Skeletal muscle tissue (tissue), 4 donors: ENCODE measurements around the gene DCP2. TPM values are rescaled to one million over a fixed set of nuclear protein-coding genes. Genes with fewer than 3 reads are reported as not detected.
A peak's percentile ranks its signal among the peaks of the same experiment; 100 is the strongest.

Experiments
- H3K27ac ChIP-seq: one replicate; pipeline ENCODE4 v1.7.0; 2013; ENCODE audit warnings: mild to moderate bottlenecking, low read depth, low read length, inconsistent platforms
- H3K27me3 ChIP-seq, 3 donors: one replicate each; pipeline ENCODE4 v1.7.0; 2013; ENCODE audit warnings: low read length in 3 of 3; ENCODE audit not compliant: control insufficient read depth in 3 of 3, insufficient read depth in 3 of 3
- H3K36me3 ChIP-seq, 3 donors: one replicate each; pipeline ENCODE4 v1.7.0; 2013; ENCODE audit warnings: low read length in 3 of 3; ENCODE audit not compliant: control insufficient read depth in 3 of 3, insufficient read depth in 3 of 3
- H3K4me1 ChIP-seq, 3 donors: one replicate each; pipeline ENCODE4 v1.7.0; 2013; ENCODE audit warnings: low read length in 3 of 3, mild to moderate bottlenecking in 3 of 3; ENCODE audit not compliant: control insufficient read depth in 3 of 3, insufficient read depth in 3 of 3
- H3K4me3 ChIP-seq, 3 donors: one replicate each; pipeline ENCODE4 v1.7.0; 2013; ENCODE audit warnings: low read length in 3 of 3
- H3K9ac ChIP-seq, 3 donors: one replicate each; pipeline ENCODE4 v1.7.0; 2013; ENCODE audit warnings: low read length in 3 of 3, mild to moderate bottlenecking in 3 of 3, moderate library complexity in 2 of 3, low read depth in 1 of 3
- H3K9me3 ChIP-seq, 3 donors: one replicate each; pipeline ENCODE4 v1.7.0; 2013; ENCODE audit warnings: low read length in 3 of 3; ENCODE audit not compliant: control insufficient read depth in 3 of 3
- total RNA-seq: library from RNA; depleted of rRNA; stranded (reverse); fragments of >200 nt; gene quantifications from one replicate; pipeline ENCODE4 v1.2.3, GENCODE V29; 2014
- donor health status: Osteomylitis.

The DCP2 gene
- total RNA-seq, 1 donor from 2014 or later = 48.5 TPM

DNA sequence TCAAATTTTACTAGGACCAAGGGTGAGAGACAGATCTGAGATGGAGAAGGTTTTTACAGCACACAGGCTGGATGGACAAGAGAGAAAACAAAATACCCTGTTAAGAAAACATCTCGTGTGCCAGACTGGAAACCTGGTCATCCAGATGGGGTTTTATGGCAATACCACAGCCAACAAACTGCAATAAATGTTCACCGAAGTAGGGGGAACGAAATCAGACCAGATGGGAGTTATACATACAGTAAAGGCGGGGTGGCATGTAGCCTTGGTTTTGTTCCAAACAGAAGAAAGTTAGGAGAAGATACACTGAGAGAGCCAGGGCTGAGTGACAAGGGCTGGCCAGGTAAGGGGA lies 63.3 kb downstream of the DCP2 start:
- Histone ChIP-seq H3K27me3 (no peaks in the 10 kb centered on the region), H3K27ac (no peak overlapping the region), H3K9ac (no peak overlapping the region), H3K9me3 (no peaks in the 10 kb centered on the region), H3K36me3 (peaks cover 0 to 10% (median 0%) of the 10 kb centered on the region in 3 donors), H3K4me1 (peaks cover 0 to 13% (median 8%) of the 10 kb centered on the region in 3 donors), H3K4me3 (no peak overlapping the region)

DNA sequence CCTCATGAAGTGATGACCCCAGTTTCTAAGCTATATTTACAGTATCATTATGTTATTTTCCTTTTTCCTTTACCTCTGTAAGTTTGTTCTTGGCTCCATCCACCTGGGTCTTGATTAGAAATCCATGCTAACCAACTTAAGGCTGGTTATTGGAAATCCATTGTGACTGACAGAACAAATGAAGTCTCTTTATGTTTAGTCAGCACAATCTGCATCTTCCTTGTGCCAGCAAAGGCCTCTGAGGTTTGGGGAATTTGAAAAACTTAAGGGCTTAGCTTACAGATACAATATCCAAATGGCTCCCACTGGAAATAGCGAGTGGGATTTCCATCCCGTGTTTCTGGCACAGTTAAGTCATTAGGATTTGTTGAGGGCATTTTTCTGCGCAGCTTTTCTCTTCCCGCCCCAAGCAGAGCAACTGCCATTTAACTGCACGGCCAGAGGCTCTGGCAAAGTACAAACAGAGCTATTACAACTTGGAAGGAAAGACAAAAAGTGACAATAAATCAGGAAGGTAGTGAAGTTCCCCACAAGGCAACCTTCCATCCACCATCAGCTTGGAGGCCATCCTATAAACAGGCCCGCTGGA lies 64.2 kb downstream of the DCP2 start:
- Histone ChIP-seq H3K9ac (no peak overlapping the region), H3K9me3 (no peaks in the 10 kb centered on the region), H3K27ac (no peak overlapping the region), H3K36me3 (peaks cover 0 to 10% (median 0%) of the 10 kb centered on the region in 3 donors), H3K4me1 (peaks cover 0 to 13% (median 8%) of the 10 kb centered on the region in 3 donors), H3K27me3 (no peaks in the 10 kb centered on the region), H3K4me3 (no peak overlapping the region)

DNA sequence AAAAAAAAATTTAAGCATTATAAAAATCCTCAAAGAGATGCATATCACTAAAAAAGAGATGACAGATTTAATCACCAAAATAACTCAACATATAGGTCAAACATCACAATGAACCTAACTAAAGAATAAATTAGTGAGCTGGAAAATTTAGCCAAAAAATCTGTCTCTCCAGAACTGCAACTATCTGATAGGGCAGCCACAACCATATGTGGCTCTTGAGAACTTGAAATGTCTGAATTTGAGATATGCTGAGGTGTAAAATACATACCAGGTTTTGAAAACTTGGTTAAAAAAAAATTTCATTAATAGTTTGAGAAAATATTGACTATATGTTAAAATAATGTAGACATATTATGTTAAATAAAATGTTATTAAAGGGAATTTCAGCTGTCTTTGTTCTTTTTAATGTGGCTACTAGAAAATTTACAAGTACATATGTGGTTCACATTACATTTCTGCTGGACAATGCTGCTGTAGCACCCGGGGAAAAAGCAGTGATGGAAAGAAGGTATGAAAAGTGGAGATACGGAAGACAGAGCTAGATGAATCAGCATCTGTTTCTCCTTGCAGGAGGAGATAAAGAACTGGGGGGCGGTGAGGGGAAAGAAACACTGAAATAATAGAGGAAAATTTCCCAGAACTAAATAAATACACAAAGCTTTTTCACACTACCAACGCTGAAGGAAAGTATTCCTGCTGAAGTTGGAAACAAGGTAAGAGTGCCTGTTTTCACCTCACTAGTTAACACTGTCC lies 66.1 kb downstream of the DCP2 start:
- peaks cover 0 to 12% (median 2%) of the 10 kb centered on the region in 3 donors for H3K36me3 ChIP-seq
- H3K4me3 ChIP-seq = no peak overlapping the region
- no peak overlapping the region for H3K27ac ChIP-seq
- H3K4me1 ChIP-seq = peaks cover 0 to 13% (median 8%) of the 10 kb centered on the region in 3 donors
- H3K27me3 ChIP-seq = no peaks in the 10 kb centered on the region
- no peak overlapping the region for H3K9ac ChIP-seq
- no peaks in the 10 kb centered on the region for H3K9me3 ChIP-seq

DNA sequence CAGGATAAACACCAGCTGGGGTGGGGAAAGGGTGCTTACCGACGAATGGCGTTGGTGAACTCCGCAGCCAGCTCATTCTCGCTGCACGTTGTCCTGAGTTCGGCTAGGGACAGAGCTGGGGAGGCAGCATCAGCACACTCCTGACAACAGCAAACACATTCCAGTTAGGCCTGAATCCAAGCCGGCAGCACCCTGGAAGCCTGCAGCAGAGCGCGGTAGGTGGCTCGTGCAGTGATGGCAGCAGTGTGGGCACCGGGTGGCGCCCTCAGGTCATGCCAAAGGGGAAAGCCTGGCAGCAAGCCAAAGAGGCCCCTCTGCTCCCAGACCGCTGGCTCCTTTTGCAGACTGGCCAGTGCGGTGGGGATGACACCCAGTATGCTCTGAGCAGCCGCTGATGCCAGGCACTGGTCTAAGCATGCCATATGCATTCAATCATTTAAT lies 66.9 kb downstream of the DCP2 start:
- Histone ChIP-seq H3K27ac (no peak overlapping the region), H3K36me3 (peaks cover 0 to 18% (median 2%) of the 10 kb centered on the region in 3 donors)

DNA sequence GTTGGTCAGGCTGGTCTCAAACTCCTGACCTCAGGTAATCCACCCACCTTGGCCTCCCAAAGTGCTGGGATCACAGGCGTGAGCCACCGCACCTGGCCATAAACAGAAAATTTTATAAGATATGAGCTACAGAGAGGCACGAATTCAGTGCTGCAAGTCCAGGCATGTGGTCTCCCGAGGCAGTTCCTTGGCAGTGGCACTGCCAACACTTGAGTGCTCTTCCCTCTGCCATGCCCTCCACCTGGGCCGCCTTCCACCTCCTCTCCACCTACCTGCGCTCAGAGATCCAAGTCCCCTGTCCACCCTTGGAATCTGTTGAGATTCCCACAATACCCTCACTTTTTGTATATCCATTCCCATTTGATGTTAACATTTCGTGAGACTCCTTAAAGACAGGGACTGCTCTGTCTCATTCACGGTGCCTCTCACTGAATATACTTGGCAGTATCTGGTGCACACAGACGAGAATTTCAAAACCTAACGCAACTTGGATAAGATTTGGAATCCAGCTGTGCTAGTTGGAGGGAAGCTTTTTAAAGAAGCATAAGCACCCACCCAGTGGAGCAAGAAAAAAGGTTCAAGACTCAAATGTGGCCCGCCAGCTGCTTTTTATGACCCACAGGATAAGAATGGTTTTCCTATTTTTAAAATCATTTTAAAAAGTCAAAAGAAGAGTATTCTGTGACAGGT lies 68.3 kb downstream of the DCP2 start:
- Histone ChIP-seq H3K4me3 (no peak overlapping the region), H3K9ac (no peak overlapping the region), H3K9me3 (no peaks in the 10 kb centered on the region), H3K27me3 (no peaks in the 10 kb centered on the region), H3K36me3 (peaks cover 4 to 26% (median 4%) of the 10 kb centered on the region in 3 donors), H3K27ac (no peak overlapping the region), H3K4me1 (peaks cover 0 to 11% (median 8%) of the 10 kb centered on the region in 3 donors)

More for the DNA sequence above, 66.9 kb downstream of the DCP2 start:
- H3K4me3 ChIP-seq = peak overlapping the region in 1 of 3 donors; percentile 29
- H3K9ac ChIP-seq = peak overlapping the region in 2 of 3 donors; percentile 28 to 33
- no peaks in the 10 kb centered on the region for H3K9me3 ChIP-seq
- no peaks in the 10 kb centered on the region for H3K27me3 ChIP-seq
- peaks cover 0 to 13% (median 8%) of the 10 kb centered on the region in 3 donors for H3K4me1 ChIP-seq

DNA sequence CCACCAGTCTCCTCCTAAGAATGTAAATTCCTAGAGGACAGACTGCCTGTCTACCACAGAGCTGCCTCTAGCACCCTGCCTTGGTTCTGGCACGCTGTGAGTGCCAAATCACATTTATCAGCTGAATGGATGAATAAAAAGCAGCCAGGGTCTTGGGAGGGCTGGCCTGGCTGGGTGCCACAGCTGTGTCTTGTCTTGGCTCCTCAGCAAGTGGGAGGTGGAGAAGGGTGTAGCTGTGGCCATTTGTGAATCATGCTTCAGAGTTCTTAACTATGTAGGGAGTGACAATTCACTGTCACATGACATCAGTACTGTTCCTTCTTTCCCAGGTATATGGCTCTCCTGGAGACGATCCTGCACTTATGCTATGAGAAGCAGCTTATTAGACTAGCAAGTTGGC lies 70.6 kb downstream of the DCP2 start:
- Histone ChIP-seq H3K36me3 (peaks cover 4 to 31% (median 4%) of the 10 kb centered on the region in 3 donors), H3K27ac (no peak overlapping the region), H3K27me3 (no peaks in the 10 kb centered on the region), H3K4me1 (peaks cover 5 to 10% (median 8%) of the 10 kb centered on the region in 3 donors), H3K9ac (no peak overlapping the region), H3K4me3 (no peak overlapping the region), H3K9me3 (no peaks in the 10 kb centered on the region)

DNA sequence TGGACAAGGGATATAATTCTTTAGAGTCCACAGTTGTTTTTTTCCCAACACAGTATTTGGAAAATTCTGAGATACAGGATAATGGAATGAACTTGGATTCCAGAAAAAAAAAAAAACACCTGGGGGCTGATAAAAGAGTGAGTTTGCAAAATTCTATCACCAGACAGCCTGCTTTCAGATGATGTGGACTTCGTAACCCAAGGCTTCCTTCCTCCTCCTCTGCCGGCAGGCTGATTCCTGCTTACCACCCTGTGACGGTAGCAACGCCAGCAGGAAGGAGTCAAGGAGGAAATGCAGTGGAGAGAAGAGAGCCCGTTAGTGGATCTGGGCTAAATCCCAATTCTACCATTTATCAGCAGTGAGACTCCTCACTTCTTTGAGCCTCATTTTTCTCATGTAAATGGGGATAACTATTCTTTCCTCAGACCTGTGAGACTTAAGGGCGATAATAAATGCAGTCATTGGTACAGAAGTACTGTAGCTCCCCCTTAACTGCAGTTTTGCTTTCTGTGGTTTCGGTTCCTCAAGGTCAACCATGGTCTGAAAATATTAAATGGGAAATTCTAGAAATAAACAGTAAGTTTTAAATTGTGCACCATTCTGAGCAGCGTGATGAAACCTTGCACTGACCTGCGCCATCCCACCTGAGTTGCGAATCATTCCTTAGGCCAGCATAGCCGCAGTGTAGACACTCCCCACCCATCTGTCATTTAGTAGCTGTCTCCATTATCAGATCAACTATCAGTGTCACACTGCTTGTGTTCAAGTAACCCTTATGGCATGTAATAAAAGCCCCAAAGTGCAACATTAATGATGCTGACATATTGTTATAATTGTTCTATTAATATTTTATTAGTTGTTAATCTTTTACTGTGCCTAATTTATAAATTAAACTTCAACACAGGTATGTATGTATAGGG lies 71.4 kb downstream of the DCP2 start:
- Histone ChIP-seq H3K4me3 (peak overlapping the region in 1 of 3 donors; percentile 11), H3K4me1 (peaks cover 8 to 11% (median 8%) of the 10 kb centered on the region in 3 donors), H3K27me3 (no peaks in the 10 kb centered on the region), H3K36me3 (peaks cover 4 to 33% (median 4%) of the 10 kb centered on the region in 3 donors), H3K9me3 (no peaks in the 10 kb centered on the region), H3K9ac (no peak overlapping the region), H3K27ac (no peak overlapping the region)

DNA sequence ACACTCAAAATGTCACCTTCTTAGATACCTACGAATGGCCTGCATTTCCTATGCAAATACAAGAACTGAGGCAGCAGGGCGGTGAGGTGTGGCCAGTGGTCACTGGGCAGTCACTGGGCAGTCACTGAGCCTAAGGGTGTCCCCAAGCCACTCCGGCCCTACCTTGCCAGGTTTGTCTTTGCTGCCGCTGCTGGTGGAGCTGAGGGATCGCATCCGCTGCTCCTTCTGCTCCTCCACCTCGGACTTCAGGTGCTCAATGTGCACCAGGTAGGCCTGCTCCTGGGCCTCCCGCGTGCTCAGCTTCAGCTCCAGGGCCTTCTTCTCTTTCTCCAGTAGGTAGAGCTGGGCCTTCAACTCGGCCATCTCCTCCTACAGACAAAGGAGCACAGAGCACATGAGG lies 72.3 kb downstream of the DCP2 start:
- Histone ChIP-seq H3K9ac (no peak overlapping the region), H3K27ac (no peak overlapping the region), H3K36me3 (peaks cover 4 to 40% (median 8%) of the 10 kb centered on the region in 3 donors), H3K9me3 (no peaks in the 10 kb centered on the region), H3K4me1 (peaks cover 3 to 8% (median 8%) of the 10 kb centered on the region in 3 donors), H3K27me3 (no peaks in the 10 kb centered on the region), H3K4me3 (no peak overlapping the region)

DNA sequence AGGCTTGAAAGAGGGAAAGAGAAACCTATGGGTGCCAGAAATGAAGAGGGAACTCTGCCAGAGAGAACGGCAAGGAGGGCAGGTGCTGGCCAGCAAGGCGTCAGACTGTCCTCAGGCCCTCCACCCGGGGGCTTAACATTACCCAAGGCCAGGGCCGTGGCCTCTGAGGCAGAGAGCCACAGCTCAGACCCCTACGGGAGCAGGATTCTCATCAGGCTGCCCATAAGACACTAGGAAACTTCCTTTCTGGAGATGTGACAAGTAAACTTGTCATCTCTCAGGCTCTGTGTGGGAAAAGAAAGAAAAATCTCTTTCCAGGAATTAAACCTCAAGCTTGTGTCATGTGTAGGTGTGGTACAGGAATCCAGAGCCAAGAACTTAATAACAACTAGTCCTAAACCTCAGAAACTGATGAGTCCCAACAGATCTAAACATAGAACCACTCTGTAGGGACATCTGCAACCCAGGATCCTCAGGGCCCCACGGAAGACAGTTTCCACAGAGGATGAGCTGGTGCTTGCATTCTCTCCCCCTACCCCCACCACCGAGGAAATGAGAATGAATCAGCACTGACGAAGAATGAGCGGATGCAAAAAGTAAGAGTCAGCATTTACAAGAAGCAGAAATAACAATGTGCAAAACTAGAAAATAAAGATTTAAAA lies 74.3 kb downstream of the DCP2 start:
- Histone ChIP-seq H3K27me3 (no peaks in the 10 kb centered on the region), H3K4me3 (no peak overlapping the region), H3K36me3 (peaks cover 4 to 40% (median 10%) of the 10 kb centered on the region in 3 donors), H3K9me3 (no peaks in the 10 kb centered on the region), H3K9ac (no peak overlapping the region), H3K4me1 (peaks cover 3 to 8% (median 8%) of the 10 kb centered on the region in 3 donors), H3K27ac (peak overlapping the region; percentile 22)
